HTERT RPE-1 (cell line): ENCODE results near the gene GH2.

Experiments
- in situ Hi-C: fragments of 300-500 bp; cut with MboI; formaldehyde crosslinking; loops from 4 replicates; pipeline ENCODE4 v1.14.3; 2020; ENCODE audit warnings: low sequenced_read_pairs

The GH2 gene

GRCh38 chr17:63842540-63843386 lies 39.0 kb downstream of the GH2 start, which contains the start of gene SMARCD2:
Gene SMARCD2, minus strand, starts transcription at chr17:63842685. Its CDS starts 11 bp downstream, at chr17:63842674.
- in situ Hi-C loops = no loop called here

- in situ Hi-C loops = no loop called here
These were observed 39.6 kb downstream of the GH2 start for GRCh38 chr17:63842173-63842539.

GRCh38 chr17:63841350-63842172 lies 40.2 kb downstream of the GH2 start:
- in situ Hi-C loops = no loop called here

GRCh38 chr17:63840591-63841349 lies 41.0 kb downstream of the GH2 start:
- in situ Hi-C loops = no loop called here

- in situ Hi-C loops = no loop called here
These were observed 43.0 kb downstream of the GH2 start for GRCh38 chr17:63838631-63839171.

- in situ Hi-C loops = no loop called here
These were observed 43.7 kb downstream of the GH2 start for GRCh38 chr17:63837962-63838600.

- in situ Hi-C loops = no loop called here
These were observed 44.3 kb downstream of the GH2 start for GRCh38 chr17:63837480-63837879.

- in situ Hi-C loops = no loop called here
These were observed 44.9 kb downstream of the GH2 start for GRCh38 chr17:63836811-63837210.

GRCh38 chr17:63835167-63835720 lies 46.5 kb downstream of the GH2 start:
- in situ Hi-C loops = no loop called here

GRCh38 chr17:63834431-63835166 lies 47.1 kb downstream of the GH2 start:
- in situ Hi-C loops = no loop called here

GRCh38 chr17:63833741-63834373 lies 47.9 kb downstream of the GH2 start:
- in situ Hi-C loops = no loop called here

GRCh38 chr17:63833026-63833740 lies 48.6 kb downstream of the GH2 start:
- in situ Hi-C loops = no loop called here

- in situ Hi-C loops = no loop called here
These were observed 49.3 kb downstream of the GH2 start for GRCh38 chr17:63832455-63832854.

GRCh38 chr17:63832014-63832413 lies 49.7 kb downstream of the GH2 start:
- in situ Hi-C loops = no loop called here

- in situ Hi-C loops = no loop called here
These were observed 50.2 kb downstream of the GH2 start for GRCh38 chr17:63831505-63831904.

- in situ Hi-C loops = no loop called here
These were observed 50.7 kb downstream of the GH2 start for GRCh38 chr17:63830904-63831491.

GRCh38 chr17:63830278-63830677 lies 51.5 kb downstream of the GH2 start:
- in situ Hi-C loops = no loop called here
